Common myeloid progenitor, CD34-positive (primary cell): Measurements from ENCODE around the gene DPM1. TPM values are rescaled to one million over a fixed set of nuclear protein-coding genes. Genes with fewer than 3 reads are reported as not detected.

ENCODE experiments used
- CTCF ChIA-PET: fragments of 350-600 bp; sonication (Branson Sonifier 250); formaldehyde crosslinking; loops from one replicate; lab custom pipeline; 2021; ENCODE audit warnings: antibody characterized with exemption; lab: Charles Lee
- POLR2A ChIA-PET: fragments of 350-600 bp; sonication (Branson Sonifier 250); formaldehyde crosslinking; loops from one replicate; lab custom pipeline; 2021; ENCODE audit warnings: antibody characterized with exemption; lab: Charles Lee
- DNase-seq, 3 donors: peaks; one replicate each; pipeline versions ENCODE4 v3.0.0 to v3.0.0-alpha.2; 2013
- H3K27ac ChIP-seq, 2 experiments: 1 replicate in 1 of 2; 2 replicates in 1 of 2; pipeline ENCODE4 v1.7.0; 2013; ENCODE audit warnings: inconsistent platforms in 2 of 2, low read length in 2 of 2, mild to moderate bottlenecking in 2 of 2, low read depth in 1 of 2, moderate library complexity in 1 of 2; ENCODE audit not compliant: severe bottlenecking in 2 of 2, insufficient read depth in 1 of 2, poor library complexity in 1 of 2
- H3K27me3 ChIP-seq, 5 experiments: replicated peaks in 2 of 5; 1 replicate in 3 of 5; 2 replicates in 2 of 5; pipeline versions ENCODE4 v1.6.1 to v1.7.0; 2013; ENCODE audit warnings: low read length in 4 of 5, mild to moderate bottlenecking in 2 of 5, moderate library complexity in 2 of 5, inconsistent platforms in 1 of 5; ENCODE audit not compliant: insufficient read depth in 5 of 5, control insufficient read depth in 4 of 5
- H3K36me3 ChIP-seq, 4 experiments: 1 replicate in 2 of 4; 2 replicates in 2 of 4; pipeline versions ENCODE4 v1.6.1 to v1.7.0; 2013; ENCODE audit warnings: low read length in 3 of 4, control low read depth in 1 of 4, mild to moderate bottlenecking in 1 of 4; ENCODE audit not compliant: control insufficient read depth in 4 of 4, insufficient read depth in 4 of 4
- H3K4me1 ChIP-seq, 4 experiments: 1 replicate in 3 of 4; 2 replicates in 1 of 4; pipeline versions ENCODE4 v1.6.1 to v1.7.1; 2013; ENCODE audit warnings: low read length in 3 of 4, mild to moderate bottlenecking in 3 of 4, control low read depth in 1 of 4, inconsistent platforms in 1 of 4, moderate library complexity in 1 of 4; ENCODE audit not compliant: control insufficient read depth in 4 of 4, insufficient read depth in 4 of 4; ENCODE audit errors: control extremely low read depth in 1 of 4
- H3K4me3 ChIP-seq, 7 experiments: 1 replicate in 4 of 7; 2 replicates in 3 of 7; pipeline versions ENCODE4 v1.5.1 to v1.7.0; 2013; ENCODE audit warnings: mild to moderate bottlenecking in 7 of 7, low read length in 6 of 7, moderate library complexity in 6 of 7, inconsistent platforms in 2 of 7, low read depth in 2 of 7, control low read depth in 1 of 7; ENCODE audit not compliant: insufficient read depth in 4 of 7, control insufficient read depth in 1 of 7; ENCODE audit errors: extremely low read depth in 1 of 7
- H3K9me3 ChIP-seq, 5 experiments: 1 replicate in 4 of 5; 2 replicates in 1 of 5; pipeline versions ENCODE4 v1.6.1 to v1.7.1; 2013; ENCODE audit warnings: low read length in 4 of 5, mild to moderate bottlenecking in 2 of 5, inconsistent platforms in 1 of 5, low read depth in 1 of 5, moderate library complexity in 1 of 5; ENCODE audit not compliant: control insufficient read depth in 4 of 5, insufficient read depth in 2 of 5; ENCODE audit errors: control extremely low read depth in 1 of 5
- WGBS: methylation state at CpG from one replicate; pipeline ENCODE4 v1.1.5; 2013; ENCODE audit not compliant: insufficient coverage; 5-methylcytosine and 5-hydroxymethylcytosine counted together
- polyA plus RNA-seq: library from polyadenylated mRNA; unstranded; fragments of 120-200 nt; gene quantifications from one replicate; pipeline ENCODE4 v1.2.1, GENCODE V29; 2013

Gene DPM1
- polyA plus RNA-seq, result 43.3 TPM

DNA sequence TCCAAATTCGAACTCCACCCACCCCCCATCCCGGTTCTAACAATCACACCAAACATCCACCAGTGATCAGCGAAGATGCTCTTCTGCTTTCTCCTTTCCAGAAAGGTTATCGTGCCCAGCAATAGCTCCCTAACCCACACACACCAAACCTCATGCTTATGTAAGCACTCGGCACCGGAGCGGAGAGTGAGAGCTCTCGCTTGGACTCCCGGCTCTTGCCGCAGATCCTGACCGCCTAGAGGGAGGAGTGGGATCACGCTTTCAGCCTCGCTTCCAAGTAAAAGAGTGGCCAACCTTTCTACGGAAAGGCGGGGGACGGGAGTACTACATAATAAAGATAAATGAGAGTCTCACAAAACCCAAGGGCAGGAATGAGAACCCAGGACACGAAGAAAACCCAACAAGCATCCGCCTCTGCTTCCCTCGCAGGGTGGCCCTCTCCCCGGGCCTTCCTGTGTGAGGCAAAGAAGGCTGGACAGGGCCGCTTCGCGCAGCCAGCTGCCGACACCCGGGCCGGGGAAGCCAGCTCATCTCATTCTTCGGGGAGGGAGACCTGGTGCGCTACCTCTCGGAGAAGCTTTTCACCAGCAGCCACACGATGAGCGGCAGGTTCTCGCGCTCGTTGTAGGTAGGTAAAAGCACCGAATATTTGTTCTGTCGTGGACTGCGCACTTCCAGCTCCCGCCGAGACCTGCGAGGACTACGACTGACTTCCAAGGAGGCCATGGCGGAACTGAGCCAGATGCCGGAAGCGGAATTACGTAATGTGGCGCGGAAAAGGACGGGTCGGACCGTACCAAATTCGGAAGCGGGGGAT is at the start of gene DPM1:
TSS of gene DPM1 (minus strand) at position 735 of the 817 bp plus-strand sequence. CDS start at position 726, 9 bp downstream.
- H3K4me1 ChIP-seq, result peaks cover 9 to 26% (median 24%) of the 10 kb centered on the region in 4 experiments
- no peaks in the 10 kb centered on the region for H3K27me3 ChIP-seq
- H3K4me3 ChIP-seq, result peak within 1 kb of the TSS; percentile 83 to 98 (median 94)
- WGBS, result under 1% methylated on average over 50 of the region's 52 CpGs
- ChIA-PET CTCF (interaction anchor here (0.8 to 1.8 kb wide), 10 partner anchors 11 to 167 kb away, joined by 3 to 7 read pairs (median 4); partner anchors contain the start of gene BCAS4), POLR2A (interaction anchor here (0.6 to 3.0 kb wide), 7 partner anchors 10 to 165 kb away, joined by 3 to 20 read pairs (median 4); partner anchors contain the start of genes ADNP and BCAS4)
- peak within 1 kb of the TSS; percentile 100 for H3K27ac ChIP-seq
- peaks cover 9 to 33% (median 20%) of the 10 kb centered on the region in 4 experiments for H3K36me3 ChIP-seq
- H3K9me3 ChIP-seq, result no peaks in the 10 kb centered on the region
- peak; percentile 68 to 98 (median 95) for DNase-seq

DNA sequence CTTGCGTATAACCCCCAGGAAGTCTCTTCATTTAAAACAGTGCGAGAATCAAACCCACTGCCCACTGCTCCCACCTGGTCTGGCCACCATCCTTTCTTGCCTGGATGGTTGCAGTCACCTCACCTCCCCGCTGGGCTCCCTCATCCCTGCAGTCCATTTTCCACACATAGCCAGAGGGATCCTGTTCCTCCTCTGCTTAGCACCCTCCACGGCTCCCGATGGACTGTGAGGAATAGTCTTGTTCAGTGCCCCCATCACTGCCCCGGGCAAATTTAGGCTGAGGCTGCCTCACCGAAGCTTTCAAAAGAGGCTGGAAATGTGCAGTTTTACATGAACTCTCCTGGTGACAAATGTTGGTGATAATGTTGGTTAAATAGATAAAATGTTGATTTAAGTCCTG is 46.9 kb upstream of the DPM1 start:
- WGBS, result 91% methylated on average over 7 of the region's 7 CpGs
- no peaks in the 10 kb centered on the region for H3K9me3 ChIP-seq
- peaks cover 0 to 11% (median 4%) of the 10 kb centered on the region in 5 experiments for H3K27me3 ChIP-seq
- H3K4me3 ChIP-seq, result no peak overlapping the region
- POLR2A ChIA-PET, result no interaction called here
- H3K36me3 ChIP-seq, result no peaks in the 10 kb centered on the region
- no peaks in the 10 kb centered on the region for H3K4me1 ChIP-seq
- DNase-seq, result no peak
- CTCF ChIA-PET, result interaction anchor here (1.4 kb wide), 1 partner anchor 10 kb away, joined by 5 read pairs; no protein-coding TSS in a partner anchor
- H3K27ac ChIP-seq, result no peak overlapping the region

DNA sequence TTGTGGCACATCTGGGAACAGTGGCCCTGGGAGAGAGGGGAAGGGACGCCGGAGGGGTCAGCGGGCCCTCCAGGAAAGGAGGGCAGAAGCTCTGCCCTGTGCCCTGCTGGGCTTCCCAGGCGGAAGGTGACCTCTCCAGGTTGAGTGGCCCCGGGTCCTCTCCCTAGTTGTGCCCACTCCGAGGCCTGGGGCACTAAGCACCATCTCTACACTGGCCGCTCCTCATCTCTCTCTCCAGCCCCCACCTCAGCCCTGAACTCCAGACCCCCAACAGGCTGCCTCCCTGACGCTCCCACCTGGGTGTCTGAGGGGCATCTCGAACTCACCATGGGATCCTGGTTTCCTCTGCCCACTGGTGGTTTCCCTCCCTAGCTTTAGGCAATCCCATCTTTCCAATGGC is 46.4 kb upstream of the DPM1 start:
- H3K4me1 ChIP-seq, result no peaks in the 10 kb centered on the region
- H3K36me3 ChIP-seq, result no peaks in the 10 kb centered on the region
- CTCF ChIA-PET, result interaction anchor here (1.4 kb wide), 1 partner anchor 11 kb away, joined by 5 read pairs; no protein-coding TSS in a partner anchor
- no peak for DNase-seq
- H3K27ac ChIP-seq, result no peak overlapping the region
- POLR2A ChIA-PET, result no interaction called here
- H3K4me3 ChIP-seq, result no peak overlapping the region
- 97% methylated on average over 9 of the region's 9 CpGs for WGBS
- no peaks in the 10 kb centered on the region for H3K9me3 ChIP-seq
- peaks cover 0 to 11% (median 5%) of the 10 kb centered on the region in 5 experiments for H3K27me3 ChIP-seq

DNA sequence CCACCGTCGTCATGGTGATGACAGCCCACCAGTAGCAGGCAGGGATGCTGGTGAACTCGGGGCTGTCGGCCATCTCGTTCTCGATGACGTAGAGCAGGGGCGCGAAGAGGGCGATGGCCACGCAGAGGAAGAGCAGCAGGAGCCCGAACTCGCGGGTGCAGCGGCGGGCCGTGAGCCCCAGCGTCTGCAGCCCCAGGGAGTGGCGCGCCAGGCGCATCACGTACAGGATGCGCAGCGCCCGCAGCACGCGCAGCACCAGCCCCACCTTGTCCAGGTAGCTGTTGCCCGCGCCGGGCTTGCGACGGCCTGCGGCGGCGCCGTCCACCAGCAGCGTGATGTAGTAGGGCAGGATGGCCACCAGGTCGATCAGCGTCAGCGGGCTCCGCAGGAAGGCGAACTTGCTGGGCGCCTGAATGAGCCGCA is 46.0 kb upstream of the DPM1 start:
- Histone ChIP-seq H3K4me3 (no peak overlapping the region), H3K27me3 (peaks cover 0 to 10% (median 5%) of the 10 kb centered on the region in 5 experiments), H3K36me3 (no peaks in the 10 kb centered on the region), H3K4me1 (no peaks in the 10 kb centered on the region), H3K27ac (no peak overlapping the region), H3K9me3 (no peaks in the 10 kb centered on the region)
- POLR2A ChIA-PET, result no interaction called here
- 91% methylated on average over 39 of the region's 44 CpGs for WGBS
- no peak for DNase-seq
- CTCF ChIA-PET, result no interaction called here

DNA sequence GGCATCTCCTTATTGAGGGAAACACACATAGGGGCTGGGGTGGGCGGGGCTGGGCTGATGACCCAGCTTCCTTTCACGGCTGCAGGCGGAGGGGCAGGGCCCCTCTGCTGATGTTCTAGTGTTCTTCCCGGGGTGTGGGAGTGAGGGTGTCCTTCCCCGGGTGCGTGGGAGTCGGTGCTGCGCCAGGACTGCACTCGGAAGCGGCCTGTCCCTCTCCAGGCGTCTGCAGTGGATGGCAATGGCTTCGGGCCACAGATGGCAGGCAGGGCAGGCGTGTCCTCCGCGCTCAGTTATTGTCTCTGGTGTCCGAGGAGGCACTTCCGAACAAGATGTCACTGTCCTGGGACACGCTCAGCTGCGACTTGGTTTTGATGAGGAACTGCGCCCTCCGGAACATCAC is 45.4 kb upstream of the DPM1 start:
- H3K9me3 ChIP-seq, result no peaks in the 10 kb centered on the region
- no peak overlapping the region for H3K27ac ChIP-seq
- ChIA-PET POLR2A (no interaction called here), CTCF (no interaction called here)
- H3K27me3 ChIP-seq, result peaks cover 0 to 14% (median 5%) of the 10 kb centered on the region in 5 experiments
- no peaks in the 10 kb centered on the region for H3K36me3 ChIP-seq
- no peak overlapping the region for H3K4me3 ChIP-seq
- DNase-seq, result no peak
- H3K4me1 ChIP-seq, result no peaks in the 10 kb centered on the region
- 93% methylated on average over 17 of the region's 21 CpGs for WGBS

DNA sequence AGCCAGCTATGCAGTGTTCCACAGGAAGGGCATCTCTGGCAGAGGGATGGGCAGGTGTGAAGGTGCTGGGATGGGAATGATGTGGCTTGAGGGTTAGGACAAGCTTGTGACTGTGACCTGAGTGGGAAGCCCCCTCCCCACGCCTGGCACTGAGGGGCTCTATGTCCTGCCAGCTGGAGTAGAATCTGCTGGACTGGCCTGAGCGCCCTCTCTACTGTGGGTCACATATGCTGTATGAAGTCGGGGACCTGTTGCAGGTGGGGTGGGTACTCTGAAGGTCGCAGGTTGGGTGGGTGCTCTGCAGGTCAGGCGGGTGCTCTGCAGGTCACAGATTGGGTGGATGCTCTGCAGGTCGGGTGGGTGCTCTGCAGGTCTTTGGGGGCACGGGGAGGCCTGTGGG is 44.3 kb upstream of the DPM1 start:
- Histone ChIP-seq H3K36me3 (no peaks in the 10 kb centered on the region), H3K4me1 (no peaks in the 10 kb centered on the region), H3K27me3 (peaks cover 0 to 16% (median 6%) of the 10 kb centered on the region in 5 experiments), H3K4me3 (no peak overlapping the region), H3K9me3 (no peaks in the 10 kb centered on the region), H3K27ac (no peak overlapping the region)
- 95% methylated on average over 5 of the region's 7 CpGs for WGBS
- ChIA-PET POLR2A (no interaction called here), CTCF (no interaction called here)
- no peak for DNase-seq
